HL-60/S4 treated with phorbol 12-myristate 13-acetate at 8.2 ng/mL for 4 days and 3 days (cell line): ENCODE results near the gene IGF2R.

ENCODE experiments used
- in situ Hi-C: fragments of 300-500 bp; cut with MboI; formaldehyde crosslinking; loops from 2 replicates; pipeline ENCODE4 v1.15.0; 2022; ENCODE audit warnings: low sequenced_read_pairs

Gene IGF2R

DNA sequence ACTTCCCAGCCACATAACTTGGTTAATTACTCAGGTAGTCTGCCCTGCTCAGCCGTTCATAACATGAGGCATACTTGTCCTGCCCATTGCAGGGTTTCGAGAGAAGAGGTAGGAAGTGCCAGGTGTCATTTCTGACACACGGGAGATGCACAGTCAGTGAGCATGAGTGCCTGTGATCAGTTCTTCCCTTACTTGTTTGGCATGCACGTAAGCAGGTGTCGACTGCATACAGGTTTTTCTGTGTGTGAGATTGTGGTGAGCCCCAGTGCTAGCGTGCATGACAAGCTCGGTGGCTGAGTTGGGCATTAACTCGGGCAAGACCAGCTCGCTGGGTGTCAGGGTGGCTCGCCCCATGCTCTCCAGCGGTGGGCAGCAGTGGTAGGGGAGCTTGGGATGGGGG lies 101.5 kb downstream of the IGF2R start:
- in situ Hi-C loops, result no loop called here

DNA sequence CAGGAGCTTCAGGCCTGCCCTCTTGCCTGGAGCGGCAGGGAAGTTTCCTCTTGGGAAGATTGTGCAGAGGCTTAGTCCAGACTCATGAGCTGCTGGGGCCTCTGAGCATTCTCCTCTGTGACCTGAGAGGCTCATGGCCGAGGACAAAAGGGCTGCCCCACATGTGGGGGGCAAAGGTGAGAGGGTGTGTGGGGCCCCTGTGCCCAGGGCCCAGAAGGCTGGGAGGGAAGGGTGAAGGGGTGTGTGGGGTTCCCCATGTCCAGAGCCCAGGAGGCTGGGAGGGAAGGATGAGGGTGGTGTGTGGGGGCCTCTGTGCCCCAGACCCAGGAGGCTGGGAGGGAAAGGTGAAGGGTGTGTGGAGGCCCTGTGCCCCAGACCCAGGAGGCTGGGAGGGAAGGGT lies 101.9 kb downstream of the IGF2R start:
- in situ Hi-C loops, result no loop called here

DNA sequence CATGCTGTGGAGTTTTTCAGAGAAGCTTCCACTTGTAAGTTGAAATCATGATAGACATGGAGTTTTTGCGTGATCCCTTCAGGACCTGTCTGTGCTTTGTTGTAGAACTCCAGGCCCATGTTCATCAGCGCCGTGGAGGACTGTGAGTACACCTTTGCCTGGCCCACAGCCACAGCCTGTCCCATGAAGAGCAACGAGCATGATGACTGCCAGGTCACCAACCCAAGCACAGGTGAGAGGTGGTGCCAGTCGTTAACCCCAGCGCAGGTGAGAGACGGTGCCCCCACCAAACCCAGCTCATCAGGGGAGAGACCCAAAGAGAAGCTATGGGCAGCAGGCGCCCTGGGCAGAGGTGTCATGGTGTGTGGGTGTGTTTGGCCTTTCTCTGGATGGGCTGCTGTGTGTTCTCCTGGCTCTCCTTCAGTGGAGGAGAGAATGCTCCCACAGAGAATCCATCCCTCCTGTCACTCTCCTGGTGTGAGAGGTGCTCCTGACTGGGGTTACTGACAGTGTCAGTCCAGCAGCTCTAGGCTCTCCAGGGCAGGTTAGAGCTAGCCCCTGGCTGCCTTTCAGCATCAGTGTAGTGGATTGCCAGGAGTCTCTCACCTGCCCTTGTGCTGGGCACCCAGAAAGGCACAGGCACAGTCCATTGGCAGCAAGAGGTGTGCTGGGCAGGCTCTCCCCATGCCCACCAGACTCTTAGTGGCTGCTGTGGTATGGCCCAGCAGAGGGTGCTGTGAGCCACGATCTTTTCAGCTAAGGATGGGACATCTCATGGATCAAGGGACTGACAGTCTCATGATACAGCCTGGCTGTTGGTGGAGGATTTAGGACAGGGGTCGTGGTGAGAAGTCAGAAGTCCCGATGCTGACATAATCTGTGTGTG lies 103.2 kb downstream of the IGF2R start:
- in situ Hi-C loops, result no loop called here

DNA sequence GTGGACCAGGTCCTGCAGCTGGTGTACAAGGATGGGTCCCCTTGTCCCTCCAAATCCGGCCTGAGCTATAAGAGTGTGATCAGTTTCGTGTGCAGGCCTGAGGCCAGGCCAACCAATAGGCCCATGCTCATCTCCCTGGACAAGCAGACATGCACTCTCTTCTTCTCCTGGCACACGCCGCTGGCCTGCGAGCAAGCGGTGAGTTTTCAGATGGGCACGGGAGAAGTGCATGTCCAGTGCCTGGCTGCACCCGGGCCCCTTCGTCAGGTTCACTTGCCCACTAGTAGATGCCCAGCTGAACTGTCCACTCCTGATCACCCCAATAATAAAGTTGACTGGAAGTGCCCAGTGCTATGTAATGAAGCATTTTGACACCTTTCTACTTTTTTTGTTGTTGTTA lies 104.4 kb downstream of the IGF2R start:
- in situ Hi-C loops, result no loop called here

DNA sequence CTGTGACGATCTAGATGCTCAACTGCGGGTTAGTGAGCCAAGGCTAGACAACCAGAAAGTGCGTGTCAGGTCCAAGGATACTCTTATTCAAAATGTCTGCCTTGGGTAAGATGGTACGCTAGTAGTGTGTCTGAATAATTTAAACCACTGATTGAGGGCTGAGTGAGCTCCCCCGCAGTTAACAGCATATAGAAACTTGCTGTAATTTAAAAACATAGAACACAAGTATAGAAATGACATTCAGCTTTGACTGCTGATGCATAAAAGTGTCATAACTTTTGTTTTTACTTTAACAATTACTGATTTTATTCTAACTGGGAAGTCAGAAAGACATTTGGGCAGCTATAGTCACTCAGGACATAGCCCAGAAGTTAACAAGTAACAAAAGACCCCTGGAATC lies 107.1 kb downstream of the IGF2R start:
- in situ Hi-C loops, result no loop called here

DNA sequence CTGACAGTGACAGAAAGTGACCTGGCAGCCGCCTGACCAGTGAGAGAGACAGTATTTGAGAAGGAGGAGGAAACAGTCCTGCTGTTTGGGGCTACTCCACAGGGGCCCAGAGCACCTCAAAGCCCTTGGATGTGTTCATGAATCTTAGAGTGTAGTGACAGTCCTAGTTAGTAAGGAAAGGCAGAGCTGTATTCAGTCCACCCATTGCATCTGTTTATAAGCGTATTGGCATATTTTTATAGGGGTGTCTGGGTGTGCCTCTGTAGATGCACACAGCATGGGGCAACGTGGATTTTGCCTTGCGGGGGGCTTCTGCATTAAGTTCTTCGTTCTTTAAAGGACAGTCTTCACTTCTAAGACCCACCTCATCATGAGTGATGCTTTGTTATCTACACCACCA lies 108.1 kb downstream of the IGF2R start:
- in situ Hi-C loops, result no loop called here

DNA sequence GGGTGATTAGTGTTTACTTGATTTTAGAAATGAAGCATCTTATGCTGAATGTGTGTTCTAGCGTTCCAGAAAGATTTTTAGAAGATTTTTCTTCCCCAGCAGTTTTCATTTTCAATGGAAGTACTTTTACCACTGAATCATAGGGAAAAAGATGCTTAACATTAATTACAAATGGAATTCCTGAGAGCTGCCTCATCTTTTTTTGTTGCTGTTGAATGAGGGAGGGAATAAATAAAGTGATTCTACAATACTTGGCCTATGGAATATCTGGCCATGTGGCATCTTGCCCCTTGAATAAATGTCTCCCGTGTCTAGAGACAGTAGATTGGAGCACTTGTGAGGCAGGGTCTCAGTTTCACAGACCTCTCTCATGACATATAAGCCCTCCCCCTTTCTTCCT lies 108.6 kb downstream of the IGF2R start:
- in situ Hi-C loops, result no loop called here

DNA sequence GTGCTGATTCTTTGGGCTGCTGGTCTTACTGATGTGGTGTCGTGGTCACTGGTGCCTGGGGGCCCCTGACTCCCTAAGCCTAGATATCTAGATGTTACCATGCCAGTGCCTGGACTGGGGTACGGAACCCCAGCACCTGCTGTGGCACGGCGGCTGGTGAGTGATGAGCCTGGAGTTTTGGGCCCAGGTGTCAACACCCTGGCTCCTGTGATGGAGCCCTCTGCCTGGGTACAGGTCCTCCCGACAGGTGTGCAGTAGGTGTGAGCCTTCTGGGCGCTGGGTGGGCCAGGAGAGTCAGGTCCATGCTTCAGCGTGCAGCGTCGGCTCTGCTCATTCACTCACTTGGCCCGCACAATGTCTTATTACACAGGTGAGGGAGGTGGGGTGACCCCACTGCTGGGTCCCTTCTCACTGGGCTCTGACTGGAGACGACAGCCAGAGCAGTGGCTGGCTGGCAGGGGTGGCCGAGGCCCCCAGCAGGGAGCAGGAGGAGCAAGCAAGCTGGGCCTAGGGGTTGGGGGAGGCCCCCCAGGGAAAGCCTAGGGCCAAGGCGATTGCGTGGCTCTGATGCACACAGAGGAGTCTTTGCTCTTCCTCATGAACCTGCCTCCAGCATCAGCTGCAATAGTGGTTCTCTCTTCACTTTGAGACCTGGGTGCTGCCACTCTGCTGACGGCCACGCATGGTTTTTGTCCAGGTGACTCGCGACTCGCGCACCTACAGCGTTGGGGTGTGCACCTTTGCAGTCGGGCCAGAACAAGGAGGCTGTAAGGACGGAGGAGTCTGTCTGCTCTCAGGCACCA lies 110.2 kb downstream of the IGF2R start:
- in situ Hi-C loops, result no loop called here

DNA sequence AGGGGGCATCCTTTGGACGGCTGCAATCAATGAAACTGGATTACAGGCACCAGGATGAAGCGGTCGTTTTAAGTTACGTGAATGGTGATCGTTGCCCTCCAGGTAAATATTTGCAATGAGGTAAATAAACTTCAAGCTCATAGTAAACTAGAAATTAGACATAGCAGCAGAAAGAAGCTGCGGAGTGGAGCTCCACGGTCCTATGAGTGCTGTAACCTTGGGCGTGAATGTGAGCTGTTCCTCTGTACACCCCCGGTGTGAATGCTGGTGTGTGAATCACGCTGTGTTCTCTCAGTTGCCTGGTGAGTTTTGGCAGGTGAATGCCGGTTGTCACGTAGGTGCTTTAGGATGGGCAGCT lies 110.8 kb downstream of the IGF2R start:
- in situ Hi-C loops, result no loop called here

DNA sequence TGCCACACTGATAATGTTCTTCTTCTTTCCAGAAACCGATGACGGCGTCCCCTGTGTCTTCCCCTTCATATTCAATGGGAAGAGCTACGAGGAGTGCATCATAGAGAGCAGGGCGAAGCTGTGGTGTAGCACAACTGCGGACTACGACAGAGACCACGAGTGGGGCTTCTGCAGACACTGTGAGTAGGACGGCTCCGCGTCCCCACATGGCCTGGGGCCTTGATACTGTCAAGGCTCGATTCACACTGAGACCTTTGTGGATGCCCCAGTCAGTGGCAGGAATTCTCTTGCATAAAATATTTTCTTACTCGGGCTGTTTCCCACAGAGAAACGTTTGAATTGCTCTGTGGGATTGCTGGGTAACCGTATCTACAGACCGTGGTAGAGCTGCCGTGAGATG lies 111.2 kb downstream of the IGF2R start:
- in situ Hi-C loops, result no loop called here

DNA sequence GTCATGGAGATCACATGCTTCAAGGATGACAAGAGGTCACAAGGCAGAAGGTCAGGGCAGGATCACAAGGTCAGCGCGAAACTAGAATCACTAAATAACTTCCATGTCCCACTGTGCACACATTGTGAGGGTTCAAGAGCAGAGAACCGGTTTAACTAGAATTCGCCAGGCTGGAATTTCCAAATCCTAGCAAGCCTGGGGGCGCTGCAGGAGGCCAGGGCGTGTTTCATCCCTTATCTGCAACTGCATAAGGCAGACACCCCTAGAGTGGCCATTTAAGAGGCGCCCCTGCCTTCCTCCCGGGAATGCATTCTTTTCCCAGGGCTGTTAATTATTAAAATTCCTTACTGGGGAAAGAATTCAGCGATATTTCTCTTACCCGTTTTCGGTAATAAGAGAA lies 112.5 kb downstream of the IGF2R start:
- in situ Hi-C loops, result no loop called here

DNA sequence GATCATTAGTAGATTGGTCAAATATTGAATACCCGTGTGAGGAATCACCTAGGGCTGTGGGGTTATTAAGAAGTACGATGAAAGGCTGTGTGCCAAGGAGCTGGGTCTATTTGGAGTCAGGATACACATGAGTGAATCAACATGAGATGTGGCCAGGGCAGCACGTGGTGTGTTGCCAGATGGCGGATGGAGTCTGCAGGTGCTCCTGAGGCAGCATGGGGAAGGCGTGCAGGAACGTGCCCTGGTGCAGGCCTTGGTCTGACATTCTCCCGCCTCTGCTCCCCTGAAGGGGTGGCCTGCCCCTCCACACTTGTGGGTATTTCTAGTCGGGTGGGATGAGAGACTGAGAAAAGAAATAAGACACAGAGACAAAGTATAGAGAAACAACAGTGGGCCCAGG lies 113.7 kb downstream of the IGF2R start:
- in situ Hi-C loops, result no loop called here

DNA sequence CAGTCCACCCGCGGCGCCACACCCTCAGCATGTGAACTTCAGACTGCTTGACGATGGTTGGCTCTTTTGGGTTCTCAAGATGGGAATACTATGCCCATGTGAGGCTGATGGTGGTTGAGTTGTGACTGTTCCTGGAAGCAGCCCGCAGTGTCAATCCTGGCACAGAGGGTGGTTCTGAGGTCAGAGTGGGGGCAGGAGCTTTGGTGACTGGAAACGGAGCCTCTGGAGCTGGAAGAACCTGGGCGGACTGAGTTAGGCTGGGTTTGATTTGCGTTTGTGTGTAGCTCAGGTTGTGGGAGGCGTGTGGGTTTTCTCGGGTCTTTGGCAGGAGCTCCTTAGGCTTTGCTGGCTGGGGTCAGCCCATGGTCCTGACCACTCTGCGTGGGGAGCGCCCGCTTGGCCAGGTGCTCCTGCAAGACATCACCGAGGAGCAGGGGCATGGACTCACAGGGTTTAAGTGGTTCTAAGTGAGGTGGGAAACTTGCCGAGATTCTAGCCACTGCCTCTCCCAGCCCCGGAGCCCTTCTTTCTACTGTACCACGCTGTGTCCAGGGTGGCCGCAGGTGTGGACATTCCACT lies 115.4 kb downstream of the IGF2R start:
- in situ Hi-C loops, result no loop called here

DNA sequence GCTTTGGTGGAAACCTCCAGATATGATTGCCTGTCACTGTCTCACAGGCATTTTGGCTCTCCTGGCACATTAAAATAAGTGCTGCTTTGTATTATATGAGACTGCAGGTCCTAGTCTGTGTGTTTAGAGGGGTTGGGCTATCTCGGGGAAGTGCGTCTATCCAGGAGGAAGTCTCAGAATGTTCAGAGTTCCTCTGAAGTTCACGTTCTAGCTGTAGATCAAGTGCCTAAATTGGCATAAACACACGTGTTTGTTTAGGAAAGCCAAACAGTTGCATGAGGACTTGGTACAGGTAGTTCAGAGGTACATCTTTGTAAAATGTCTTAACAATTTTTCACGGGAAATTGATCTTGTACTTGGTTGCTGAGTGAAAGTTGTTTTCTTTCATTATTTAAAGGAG lies 116.3 kb downstream of the IGF2R start:
- in situ Hi-C loops, result no loop called here

DNA sequence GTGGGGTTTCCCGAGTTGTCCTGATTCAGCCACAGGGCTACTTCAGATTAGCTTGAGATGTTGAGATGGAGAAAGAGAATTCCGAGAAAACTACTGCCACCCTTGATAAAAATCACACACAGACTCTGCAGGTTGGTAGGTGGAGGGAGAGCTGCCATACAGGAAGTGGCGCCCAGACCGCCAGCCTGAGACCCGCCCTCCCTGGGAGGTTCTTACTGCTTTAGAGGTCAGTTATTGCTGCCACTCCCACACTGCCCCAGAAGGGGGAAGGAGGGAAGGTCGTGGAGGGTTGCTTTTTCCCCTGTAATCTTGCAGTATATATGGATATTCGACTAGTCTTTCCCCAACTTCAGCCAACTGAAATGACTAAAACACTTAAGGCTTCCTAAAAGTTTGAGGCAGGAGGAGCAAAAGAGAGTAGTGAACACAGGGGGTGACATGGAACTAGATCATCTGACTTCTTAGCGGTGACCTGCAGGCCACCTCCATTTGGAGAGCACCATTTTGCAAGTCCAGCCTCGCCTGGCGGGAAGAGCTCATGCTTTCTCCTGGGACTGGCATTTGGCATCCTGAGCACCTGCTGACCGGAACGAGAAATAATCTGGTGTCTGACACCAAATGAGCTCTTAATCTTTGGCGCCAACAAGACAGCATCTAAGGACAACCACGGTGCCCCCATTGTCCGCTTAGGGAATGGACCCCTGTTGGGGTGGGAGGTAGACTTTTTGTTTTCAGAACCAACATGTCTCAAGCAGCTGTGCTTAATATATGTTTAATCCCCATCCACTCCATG lies 117.0 kb downstream of the IGF2R start:
- in situ Hi-C loops, result no loop called here

DNA sequence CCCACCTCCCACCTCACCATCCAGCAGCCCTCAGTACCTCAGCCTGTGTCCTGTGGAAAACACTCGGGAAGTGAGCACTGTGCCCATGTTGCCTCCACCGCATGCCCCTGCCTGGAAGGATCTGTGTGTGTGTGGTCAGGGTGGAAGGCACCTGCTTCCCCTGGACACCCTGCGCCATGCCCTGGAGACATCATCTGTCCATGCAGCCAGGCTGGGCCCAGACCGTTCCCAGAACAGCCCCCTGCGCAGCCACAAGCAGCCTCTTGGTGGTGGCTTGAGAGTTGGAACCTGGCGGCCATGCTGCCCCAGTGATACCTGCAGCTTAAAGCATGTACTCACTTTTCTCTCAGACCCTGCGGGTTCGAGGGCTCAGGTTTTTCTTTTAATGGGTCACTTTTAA lies 117.9 kb downstream of the IGF2R start:
- in situ Hi-C loops, result no loop called here

DNA sequence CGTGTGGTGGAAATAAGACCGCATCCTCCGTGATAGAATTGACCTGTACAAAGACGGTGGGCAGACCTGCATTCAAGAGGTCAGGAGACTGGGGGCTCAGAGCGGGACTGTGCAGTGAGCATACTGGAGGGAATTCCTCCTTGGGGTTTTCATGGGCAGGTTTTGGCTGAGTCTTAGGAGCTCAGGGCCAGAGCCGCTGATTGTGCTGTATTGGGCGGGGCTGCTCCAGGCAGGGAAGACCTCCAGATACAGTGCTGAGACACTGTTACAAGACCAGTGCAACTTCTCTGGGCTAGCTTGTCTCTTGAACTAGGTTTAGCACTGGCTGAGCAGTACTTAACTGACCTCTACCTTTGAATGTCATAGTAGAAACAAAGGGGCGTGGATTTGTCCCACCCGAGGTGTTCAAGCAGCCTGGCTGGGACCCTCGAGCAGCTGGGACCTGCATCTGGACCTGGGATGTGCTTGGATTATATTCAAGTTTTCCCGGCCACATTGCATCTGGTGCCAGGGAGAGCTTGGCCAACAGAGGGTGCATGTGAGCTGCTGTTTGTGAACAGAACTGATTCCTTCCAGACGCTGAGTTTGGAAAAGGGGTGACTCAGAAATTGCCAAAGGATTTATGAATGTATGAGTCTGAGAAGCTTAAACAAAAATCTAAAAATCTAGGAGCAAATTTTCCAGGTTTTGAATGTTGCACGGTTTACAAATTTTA lies 119.3 kb downstream of the IGF2R start:
- in situ Hi-C loops, result no loop called here

DNA sequence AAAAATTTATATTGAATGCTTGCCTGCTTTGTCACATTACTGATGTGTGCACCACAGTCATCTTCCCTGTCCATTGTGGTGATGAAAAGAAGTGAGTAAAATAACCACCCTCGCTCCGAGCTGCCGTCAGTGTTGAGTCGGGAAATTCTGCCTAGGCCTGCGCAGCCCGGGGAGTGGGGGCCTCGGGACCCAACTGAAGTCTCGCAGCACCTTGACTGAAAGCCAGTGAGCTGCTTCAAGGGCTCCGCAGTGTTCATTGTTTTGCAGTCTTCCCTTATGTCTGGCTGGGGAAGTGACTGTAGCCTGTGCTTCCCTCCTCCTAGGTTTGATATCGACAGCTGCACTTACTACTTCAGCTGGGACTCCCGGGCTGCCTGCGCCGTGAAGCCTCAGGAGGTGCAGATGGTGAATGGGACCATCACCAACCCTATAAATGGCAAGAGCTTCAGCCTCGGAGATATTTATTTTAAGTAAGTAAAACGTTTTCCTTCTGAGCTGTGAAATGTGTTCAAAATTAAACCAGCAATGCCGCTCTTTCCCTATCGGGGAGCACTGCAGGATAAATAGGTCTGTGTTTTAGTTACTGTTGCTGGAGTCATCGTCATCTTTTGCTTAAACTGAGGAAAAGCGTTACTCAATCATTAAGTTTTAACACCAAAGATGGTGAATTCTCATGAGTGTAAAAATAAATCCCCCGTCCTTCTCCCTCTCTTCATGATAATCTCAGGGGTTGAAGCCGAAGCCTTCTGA lies 120.1 kb downstream of the IGF2R start:
- in situ Hi-C loops, result no loop called here

DNA sequence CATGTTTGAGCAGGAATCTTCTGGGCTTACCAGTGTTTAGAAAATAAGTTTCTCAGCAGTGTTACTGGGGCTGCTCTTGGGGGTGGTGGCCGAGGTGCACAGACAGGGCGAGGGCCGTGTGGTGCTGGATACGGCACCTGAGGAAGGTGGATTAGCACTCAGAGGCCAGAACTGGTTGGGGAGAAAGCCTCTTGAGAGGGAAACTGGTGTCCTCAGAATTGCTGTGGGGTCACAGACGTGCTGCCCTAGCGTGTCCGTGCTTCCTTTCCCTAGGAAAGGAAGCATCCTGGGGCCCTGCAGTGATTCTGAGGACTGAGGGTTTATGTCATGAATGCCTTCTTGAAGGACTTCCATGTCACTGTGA lies 120.6 kb downstream of the IGF2R start:
- in situ Hi-C loops, result no loop called here
